Fibroblast of pulmonary artery (primary cell): ENCODE data around the gene SLC22A15.

Experiments
- DNase-seq: peaks from one replicate; pipeline ENCODE4 v3.0.0-alpha.2; 2010; ENCODE audit warnings: low read depth
- H3K4me3 ChIP-seq: replicated peaks from 2 replicates; pipeline ENCODE4 v1.5.1; 2011; ENCODE audit warnings: low read depth, mild to moderate bottlenecking, control low read depth, low read length, moderate library complexity
- CTCF ChIP-seq: IDR thresholded peaks from 2 replicates; pipeline ENCODE4 v1.5.1; 2011; ENCODE audit warnings: mild to moderate bottlenecking, control low read depth, low read length, inconsistent platforms; ENCODE audit errors: missing control alignments

Gene SLC22A15

GRCh38 chr1:115980156-115980555, 3.8 kb downstream of the SLC22A15 start:
- no peak overlapping the region for H3K4me3 ChIP-seq
- TF ChIP-seq CTCF, result no peak
- no peak for DNase-seq

- DNase-seq, result peak; percentile 55
- TF ChIP-seq CTCF, result peak; percentile 70
Measured at GRCh38 chr1:115980998-115981993, 5.0 kb downstream of the SLC22A15 start.

GRCh38 chr1:115982400-115982799, 6.1 kb downstream of the SLC22A15 start:
- no peak for TF ChIP-seq CTCF
- H3K4me3 ChIP-seq, result no peak overlapping the region
- DNase-seq, result no peak

More at GRCh38 chr1:115980998-115981993, 5.0 kb downstream of the SLC22A15 start:
- no peak overlapping the region for H3K4me3 ChIP-seq

- no peak for DNase-seq
- TF ChIP-seq CTCF, result no peak
- no peak overlapping the region for H3K4me3 ChIP-seq
Measured at GRCh38 chr1:115983584-115983983, 7.3 kb downstream of the SLC22A15 start.

GRCh38 chr1:115987623-115988022, 11.3 kb downstream of the SLC22A15 start:
- H3K4me3 ChIP-seq, result no peak overlapping the region
- TF ChIP-seq CTCF, result no peak
- DNase-seq, result no peak

GRCh38 chr1:115988953-115989352, 12.6 kb downstream of the SLC22A15 start:
- no peak overlapping the region for H3K4me3 ChIP-seq
- no peak for DNase-seq
- TF ChIP-seq CTCF, result no peak
